ENCODE results near the gene VSTM4.

VSTM4 gene

GRCh38 chr10:49001870-49002672, 113.3 kb downstream of the VSTM4 start:
- DNase-seq, result no peak

- DNase-seq, result no peak
Observed at GRCh38 chr10:49001402-49001801, 113.9 kb downstream of the VSTM4 start.

GRCh38 chr10:49000437-49001398, 114.6 kb downstream of the VSTM4 start:
- no peak for DNase-seq

- DNase-seq, result no peak
Observed at GRCh38 chr10:48999346-48999745, 116.0 kb downstream of the VSTM4 start.

GRCh38 chr10:48996329-48996728, 119.0 kb downstream of the VSTM4 start:
- no peak for DNase-seq

- DNase-seq, result no peak
Observed at GRCh38 chr10:48993627-48994026, 121.7 kb downstream of the VSTM4 start.

GRCh38 chr10:48990226-48990625, 125.1 kb downstream of the VSTM4 start:
- DNase-seq, result no peak

GRCh38 chr10:48985621-48986158, 129.6 kb downstream of the VSTM4 start:
- no peak for DNase-seq

GRCh38 chr10:48983648-48984351, 131.5 kb downstream of the VSTM4 start:
- no peak for DNase-seq

GRCh38 chr10:48982584-48982983, 132.7 kb downstream of the VSTM4 start:
- DNase-seq, result no peak

GRCh38 chr10:48981310-48981907, 133.9 kb downstream of the VSTM4 start:
- peak; percentile 25 for DNase-seq

GRCh38 chr10:48978318-48978717, 137.0 kb downstream of the VSTM4 start:
- DNase-seq, result no peak

GRCh38 chr10:48976196-48976595, 139.1 kb downstream of the VSTM4 start:
- DNase-seq, result no peak

- no peak for DNase-seq
Observed at GRCh38 chr10:48974510-48975156, 140.7 kb downstream of the VSTM4 start.

- DNase-seq, result no peak
Observed at GRCh38 chr10:48973065-48973464, 142.3 kb downstream of the VSTM4 start.

GRCh38 chr10:48970654-48971053, 144.7 kb downstream of the VSTM4 start:
- DNase-seq, result no peak

- no peak for DNase-seq
Observed at GRCh38 chr10:48970046-48970445, 145.3 kb downstream of the VSTM4 start.

GRCh38 chr10:48968036-48968435, 147.3 kb downstream of the VSTM4 start:
- DNase-seq, result no peak

- DNase-seq, result no peak
Observed at GRCh38 chr10:48965460-48965859, 149.9 kb downstream of the VSTM4 start.

All from T-helper 9 cell (primary cell).